ENCODE measurements around the gene TANK.

DNA sequence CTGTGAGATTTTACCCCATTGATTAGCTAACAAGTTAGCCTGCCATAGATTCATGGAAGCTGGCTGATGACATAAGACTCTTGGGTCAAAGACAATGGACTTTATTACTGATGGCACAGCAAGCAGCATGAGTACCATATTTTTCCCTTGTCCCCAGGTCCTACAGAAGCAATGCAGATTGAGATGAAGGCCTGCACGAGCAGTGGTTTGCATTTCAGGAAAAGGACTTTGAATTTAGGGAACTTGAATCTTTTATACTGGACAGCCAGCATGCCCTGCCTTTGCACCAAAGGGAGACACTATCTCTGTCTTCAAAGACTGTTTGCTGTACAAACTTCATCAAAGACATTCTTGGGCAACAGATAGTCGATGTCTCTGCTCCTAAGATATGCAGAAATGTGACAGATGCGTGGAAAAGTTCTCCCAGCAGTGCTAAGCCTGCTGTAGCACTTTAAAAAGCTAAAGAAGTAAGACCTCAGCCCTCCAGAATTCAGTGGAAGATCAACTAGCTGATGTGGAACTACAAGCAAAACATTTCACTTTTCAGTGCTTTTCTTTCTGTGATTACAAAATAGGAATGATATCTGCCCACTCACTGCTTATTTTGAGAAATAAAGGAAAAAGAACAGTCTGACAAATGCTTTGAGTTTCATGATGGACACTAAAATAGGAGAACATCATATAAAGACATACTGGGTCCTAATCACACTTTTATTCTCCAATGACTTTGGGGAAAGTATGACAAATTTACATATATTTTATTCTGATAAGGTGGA is 44.4 kb upstream of the TANK start:
- TF ChIP-seq, protein P1, sequence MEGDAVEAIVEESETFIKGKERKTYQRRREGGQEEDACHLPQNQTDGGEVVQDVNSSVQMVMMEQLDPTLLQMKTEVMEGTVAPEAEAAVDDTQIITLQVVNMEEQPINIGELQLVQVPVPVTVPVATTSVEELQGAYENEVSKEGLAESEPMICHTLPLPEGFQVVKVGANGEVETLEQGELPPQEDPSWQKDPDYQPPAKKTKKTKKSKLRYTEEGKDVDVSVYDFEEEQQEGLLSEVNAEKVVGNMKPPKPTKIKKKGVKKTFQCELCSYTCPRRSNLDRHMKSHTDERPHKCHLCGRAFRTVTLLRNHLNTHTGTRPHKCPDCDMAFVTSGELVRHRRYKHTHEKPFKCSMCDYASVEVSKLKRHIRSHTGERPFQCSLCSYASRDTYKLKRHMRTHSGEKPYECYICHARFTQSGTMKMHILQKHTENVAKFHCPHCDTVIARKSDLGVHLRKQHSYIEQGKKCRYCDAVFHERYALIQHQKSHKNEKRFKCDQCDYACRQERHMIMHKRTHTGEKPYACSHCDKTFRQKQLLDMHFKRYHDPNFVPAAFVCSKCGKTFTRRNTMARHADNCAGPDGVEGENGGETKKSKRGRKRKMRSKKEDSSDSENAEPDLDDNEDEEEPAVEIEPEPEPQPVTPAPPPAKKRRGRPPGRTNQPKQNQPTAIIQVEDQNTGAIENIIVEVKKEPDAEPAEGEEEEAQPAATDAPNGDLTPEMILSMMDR (IDR thresholded peaks at IDR 0.05) = no peak
- TF ChIP-seq POLR2A (IDR thresholded peaks at IDR 0.05) = no peak

Data from esophagus squamous epithelium (tissue), 4 donors.